WTC11 (cell line): ENCODE measurements around the gene GALNT18. TPM values are rescaled to one million over a fixed set of nuclear protein-coding genes. Genes with fewer than 3 reads are reported as not detected.

Experiments used
- ATAC-seq: fragments of 200-7000 bp; cut with Tn5 transposase; 2 replicates; pipeline ENCODE4 v1.10.0; 2021; ENCODE audit warnings: mild to moderate bottlenecking, moderate library complexity
- CTCF ChIA-PET: fragments of 300-600 bp; sonication (Branson Sonifier 250); formaldehyde crosslinking; loops from one replicate; lab custom pipeline; 2021; ENCODE audit warnings: antibody characterized with exemption; lab: Charles Lee
- POLR2A ChIA-PET: fragments of 350-600 bp; sonication (Branson Sonifier 250); formaldehyde crosslinking; loops from one replicate; lab custom pipeline; 2021; ENCODE audit warnings: antibody characterized with exemption; lab: Charles Lee
- DNase-seq: peaks from one replicate; pipeline ENCODE4 v3.0.0; 2021; ENCODE audit warnings: low spot score
- H3K27ac Mint-ChIP-seq: 2 replicates; pipeline ENCODE4 v1.8.0; 2021; ENCODE audit warnings: mixed read lengths
- H3K27me3 Mint-ChIP-seq: 2 replicates; pipeline ENCODE4 v1.8.0; 2021; ENCODE audit warnings: low read depth, mild to moderate bottlenecking, moderate library complexity, mixed read lengths
- H3K36me3 Mint-ChIP-seq: 2 replicates; pipeline ENCODE4 v1.8.0; 2021; ENCODE audit warnings: mixed read lengths
- H3K4me1 Mint-ChIP-seq: 2 replicates; pipeline ENCODE4 v1.8.0; 2022; ENCODE audit warnings: mixed read lengths
- H3K4me3 Mint-ChIP-seq: 2 replicates; pipeline ENCODE4 v1.8.0; 2021; ENCODE audit warnings: mild to moderate bottlenecking, moderate library complexity, mixed read lengths
- H3K9me3 Mint-ChIP-seq: 2 replicates; pipeline ENCODE4 v1.8.0; 2021; ENCODE audit warnings: mixed read lengths
- AFF4 ChIP-seq: sonication (generic); formaldehyde crosslinking; IDR thresholded peaks from 2 replicates; pipeline ENCODE4 v1.8.1; 2023; ENCODE audit warnings: mild to moderate bottlenecking, missing genetic modification reagents, borderline replicate concordance
- ATF1 ChIP-seq: sonication (generic); formaldehyde crosslinking; IDR thresholded peaks from 2 replicates; pipeline ENCODE4 v1.8.1; 2023; ENCODE audit warnings: mild to moderate bottlenecking, moderate library complexity, missing genetic modification reagents
- CBFB ChIP-seq: sonication (generic); formaldehyde crosslinking; IDR thresholded peaks from 2 replicates; pipeline ENCODE4 v1.8.1; 2022; ENCODE audit warnings: mild to moderate bottlenecking, low read depth, missing genetic modification reagents
- FOXJ3 ChIP-seq: sonication (generic); formaldehyde crosslinking; IDR thresholded peaks from 2 replicates; pipeline ENCODE4 v1.9.0; 2021; ENCODE audit warnings: missing genetic modification reagents, mild to moderate bottlenecking, borderline replicate concordance
- IRF2 ChIP-seq: sonication (generic); formaldehyde crosslinking; IDR thresholded peaks from 2 replicates; pipeline ENCODE4 v1.8.0; 2022; ENCODE audit warnings: low read depth, missing genetic modification reagents, borderline replicate concordance
- JUN ChIP-seq: sonication (generic); formaldehyde crosslinking; IDR thresholded peaks from 2 replicates; pipeline ENCODE4 v1.8.0; 2023; ENCODE audit warnings: mild to moderate bottlenecking, missing genetic modification reagents
- MYBL2 ChIP-seq: sonication (generic); formaldehyde crosslinking; IDR thresholded peaks from 2 replicates; pipeline ENCODE4 v1.8.1; 2023; ENCODE audit warnings: mild to moderate bottlenecking, moderate library complexity, missing genetic modification reagents
- OVOL2 ChIP-seq: fragments of 250-450 bp; sonication (Bioruptor Pico); IDR thresholded peaks from 2 replicates; pipeline ENCODE4 v1.9.0; 2021; ENCODE audit warnings: mild to moderate bottlenecking, borderline replicate concordance
- PREB ChIP-seq: sonication (generic); formaldehyde crosslinking; IDR thresholded peaks from 2 replicates; pipeline ENCODE4 v1.8.1; 2022; ENCODE audit warnings: mild to moderate bottlenecking, missing genetic modification reagents, moderate library complexity, borderline replicate concordance
- RELA ChIP-seq: sonication (generic); formaldehyde crosslinking; IDR thresholded peaks from 2 replicates; pipeline ENCODE4 v1.8.1; 2022; ENCODE audit warnings: missing genetic modification reagents, mild to moderate bottlenecking, borderline replicate concordance
- SOX15 ChIP-seq: fragments of 250-450 bp; sonication (Bioruptor Pico); IDR thresholded peaks from 2 replicates; pipeline ENCODE4 v1.9.0; 2021; ENCODE audit warnings: mild to moderate bottlenecking
- SP1 ChIP-seq: sonication (generic); formaldehyde crosslinking; conservative IDR thresholded peaks from 2 replicates; pipeline ENCODE4 v1.8.1; 2022; ENCODE audit warnings: missing genetic modification reagents
- TEAD4 ChIP-seq: sonication (generic); formaldehyde crosslinking; IDR thresholded peaks from 2 replicates; pipeline ENCODE4 v1.8.0; 2022; ENCODE audit warnings: mild to moderate bottlenecking, missing genetic modification reagents
- ZBTB21 ChIP-seq: sonication (generic); formaldehyde crosslinking; IDR thresholded peaks from 2 replicates; pipeline ENCODE4 v1.8.1; 2023; ENCODE audit warnings: mild to moderate bottlenecking, missing genetic modification reagents, borderline replicate concordance
- ZNF263 ChIP-seq: sonication (generic); formaldehyde crosslinking; IDR thresholded peaks from 2 replicates; pipeline ENCODE4 v1.8.1; 2022; ENCODE audit warnings: low read depth, mild to moderate bottlenecking, moderate library complexity, missing genetic modification reagents
- ZNF317 ChIP-seq: sonication (generic); formaldehyde crosslinking; IDR thresholded peaks from 2 replicates; pipeline ENCODE4 v1.8.1; 2023; ENCODE audit warnings: low read depth, mild to moderate bottlenecking, moderate library complexity, missing genetic modification reagents, borderline replicate concordance
- ZNF671 ChIP-seq: fragments of 250-450 bp; sonication (Bioruptor Pico); IDR thresholded peaks from 2 replicates; pipeline ENCODE4 v1.8.0; 2021; ENCODE audit warnings: mild to moderate bottlenecking
- total RNA-seq: library from RNA; stranded (reverse); gene quantifications from 3 replicates; pipeline ENCODE4 v1.2.3, GENCODE V29; 2021
- TF ChIP-seq, protein P1 (sequence below): sonication (generic); formaldehyde crosslinking; IDR thresholded peaks from 2 replicates; pipeline ENCODE4 v1.8.1; 2022; ENCODE audit warnings: low read depth, mild to moderate bottlenecking, moderate library complexity, missing genetic modification reagents, borderline replicate concordance
- TF ChIP-seq, protein P2 (sequence below): sonication (generic); formaldehyde crosslinking; IDR thresholded peaks from 2 replicates; pipeline ENCODE4 v1.8.0; 2023; ENCODE audit warnings: missing genetic modification reagents, mild to moderate bottlenecking, borderline replicate concordance

Gene GALNT18
- total RNA-seq, 1 experiment from 2014 or later: 5.0 TPM

GRCh38 chr11:11414996-11415395 lies 206.8 kb downstream of the GALNT18 start:
- no peaks in the 10 kb centered on the region for H3K27me3 Mint-ChIP-seq
- H3K36me3 Mint-ChIP-seq: no peaks in the 10 kb centered on the region
- DNase-seq: no peak
- no peak overlapping the region for H3K27ac Mint-ChIP-seq
- ATAC-seq: no peak
- POLR2A ChIA-PET: no interaction called here
- peaks cover 4% of the 10 kb centered on the region; the same call in 1 of the 2 replicates for H3K9me3 Mint-ChIP-seq
- no peak for TF ChIP-seq ATF1 (CRISPR knock-in tag)
- TF ChIP-seq, protein P1, sequence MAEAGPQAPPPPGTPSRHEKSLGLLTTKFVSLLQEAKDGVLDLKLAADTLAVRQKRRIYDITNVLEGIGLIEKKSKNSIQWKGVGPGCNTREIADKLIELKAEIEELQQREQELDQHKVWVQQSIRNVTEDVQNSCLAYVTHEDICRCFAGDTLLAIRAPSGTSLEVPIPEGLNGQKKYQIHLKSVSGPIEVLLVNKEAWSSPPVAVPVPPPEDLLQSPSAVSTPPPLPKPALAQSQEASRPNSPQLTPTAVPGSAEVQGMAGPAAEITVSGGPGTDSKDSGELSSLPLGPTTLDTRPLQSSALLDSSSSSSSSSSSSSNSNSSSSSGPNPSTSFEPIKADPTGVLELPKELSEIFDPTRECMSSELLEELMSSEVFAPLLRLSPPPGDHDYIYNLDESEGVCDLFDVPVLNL: no peak
- TF ChIP-seq ZNF317: no peak
- no peak for TF ChIP-seq MYBL2
- TF ChIP-seq, protein P2, sequence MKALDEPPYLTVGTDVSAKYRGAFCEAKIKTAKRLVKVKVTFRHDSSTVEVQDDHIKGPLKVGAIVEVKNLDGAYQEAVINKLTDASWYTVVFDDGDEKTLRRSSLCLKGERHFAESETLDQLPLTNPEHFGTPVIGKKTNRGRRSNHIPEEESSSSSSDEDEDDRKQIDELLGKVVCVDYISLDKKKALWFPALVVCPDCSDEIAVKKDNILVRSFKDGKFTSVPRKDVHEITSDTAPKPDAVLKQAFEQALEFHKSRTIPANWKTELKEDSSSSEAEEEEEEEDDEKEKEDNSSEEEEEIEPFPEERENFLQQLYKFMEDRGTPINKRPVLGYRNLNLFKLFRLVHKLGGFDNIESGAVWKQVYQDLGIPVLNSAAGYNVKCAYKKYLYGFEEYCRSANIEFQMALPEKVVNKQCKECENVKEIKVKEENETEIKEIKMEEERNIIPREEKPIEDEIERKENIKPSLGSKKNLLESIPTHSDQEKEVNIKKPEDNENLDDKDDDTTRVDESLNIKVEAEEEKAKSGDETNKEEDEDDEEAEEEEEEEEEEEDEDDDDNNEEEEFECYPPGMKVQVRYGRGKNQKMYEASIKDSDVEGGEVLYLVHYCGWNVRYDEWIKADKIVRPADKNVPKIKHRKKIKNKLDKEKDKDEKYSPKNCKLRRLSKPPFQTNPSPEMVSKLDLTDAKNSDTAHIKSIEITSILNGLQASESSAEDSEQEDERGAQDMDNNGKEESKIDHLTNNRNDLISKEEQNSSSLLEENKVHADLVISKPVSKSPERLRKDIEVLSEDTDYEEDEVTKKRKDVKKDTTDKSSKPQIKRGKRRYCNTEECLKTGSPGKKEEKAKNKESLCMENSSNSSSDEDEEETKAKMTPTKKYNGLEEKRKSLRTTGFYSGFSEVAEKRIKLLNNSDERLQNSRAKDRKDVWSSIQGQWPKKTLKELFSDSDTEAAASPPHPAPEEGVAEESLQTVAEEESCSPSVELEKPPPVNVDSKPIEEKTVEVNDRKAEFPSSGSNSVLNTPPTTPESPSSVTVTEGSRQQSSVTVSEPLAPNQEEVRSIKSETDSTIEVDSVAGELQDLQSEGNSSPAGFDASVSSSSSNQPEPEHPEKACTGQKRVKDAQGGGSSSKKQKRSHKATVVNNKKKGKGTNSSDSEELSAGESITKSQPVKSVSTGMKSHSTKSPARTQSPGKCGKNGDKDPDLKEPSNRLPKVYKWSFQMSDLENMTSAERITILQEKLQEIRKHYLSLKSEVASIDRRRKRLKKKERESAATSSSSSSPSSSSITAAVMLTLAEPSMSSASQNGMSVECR: no peak
- TF ChIP-seq RELA (CRISPR knock-in tag): no peak
- TF ChIP-seq OVOL2 (CRISPR knock-in tag): no peak
- no peak for TF ChIP-seq ZBTB21
- TF ChIP-seq ZNF671: no peak
- no peak for TF ChIP-seq FOXJ3 (CRISPR knock-in tag)
- no peak for TF ChIP-seq CBFB (CRISPR knock-in tag)
- no peak for TF ChIP-seq JUN (CRISPR knock-in tag)
- no peak for TF ChIP-seq PREB
- TF ChIP-seq IRF2: no peak
- no peak for TF ChIP-seq AFF4
- TF ChIP-seq SP1 (CRISPR knock-in tag): no peak
- TF ChIP-seq ZNF263: no peak
- TF ChIP-seq SOX15 (CRISPR knock-in tag): no peak
- no peak for TF ChIP-seq TEAD4
- H3K4me1 Mint-ChIP-seq: peaks cover 26% of the 10 kb centered on the region
- no peak overlapping the region for H3K4me3 Mint-ChIP-seq
- CTCF ChIA-PET: no interaction called here
